GM23248 (cell line): ENCODE data around the gene CACNA1C.

ENCODE experiments used
- EZH2 ChIP-seq: fragments of 200-600 bp; sonication (generic); IDR thresholded peaks from 2 replicates; pipeline ENCODE4 v1.6.1; 2018; ENCODE audit warnings: antibody characterized with exemption, mild to moderate bottlenecking; ENCODE audit not compliant: insufficient read depth, poor library complexity, severe bottlenecking
- EZH2phosphoT487 ChIP-seq: fragments of 200-600 bp; sonication (generic); IDR thresholded peaks from 2 replicates; pipeline ENCODE4 v1.6.1; 2018; ENCODE audit warnings: antibody characterized with exemption, moderate library complexity, mild to moderate bottlenecking, low read depth; ENCODE audit not compliant: insufficient read depth

DNA sequence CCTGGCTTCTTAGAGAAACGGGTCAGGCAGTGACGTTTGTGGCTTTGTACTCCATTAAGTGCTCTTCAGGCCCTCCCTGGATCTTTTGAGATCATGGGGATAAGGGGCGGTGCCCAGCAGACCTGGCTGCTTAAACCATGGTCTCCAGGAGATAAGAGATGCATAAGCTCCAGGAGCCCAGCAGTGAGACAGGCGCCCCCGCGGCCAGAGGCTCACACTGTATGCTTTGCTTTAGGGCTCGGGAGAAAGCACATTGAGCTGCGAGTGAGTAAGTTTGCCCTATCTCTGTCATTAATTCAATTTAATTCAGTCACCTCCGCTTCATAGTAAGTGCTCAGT is 359.5 kb downstream of the CACNA1C start:
- TF ChIP-seq EZH2 (no peak), EZH2phosphoT487 (no peak)
